ENCODE data around the gene RERE.

- no peak for TF ChIP-seq EZH2 (IDR thresholded peaks at IDR 0.05; ENCODE audit: low read depth)
- TF ChIP-seq CTCF (conservative IDR thresholded peaks at IDR 0.05), result no peak
Measured at GRCh38 chr1:8352471-8352845, 465.0 kb downstream of the RERE start.

All from PC-9 (cell line).